Ovary (tissue), 3 donors: ENCODE data around the gene RAB27A.

ENCODE experiments used
- EP300 ChIP-seq: sonication (generic); formaldehyde crosslinking; IDR thresholded peaks from one replicate; pipeline ENCODE4 v1.6.1; 2017; ENCODE audit warnings: antibody characterized with exemption
- POLR2A ChIP-seq: fragments of 450-650 bp; IDR thresholded peaks from one replicate; pipeline ENCODE4 v1.6.1; 2017; ENCODE audit warnings: antibody characterized with exemption, mild to moderate bottlenecking, moderate library complexity
- TF ChIP-seq, protein P1 (sequence below), 3 donors: fragments of 450-650 bp in 2 of 3; fragments of 200-600 bp in 1 of 3; IDR thresholded peaks; one replicate each; pipeline versions ENCODE4 v1.5.1 to v1.8.0; 2016 to 2022; ENCODE audit warnings: antibody characterized with exemption in 3 of 3, mild to moderate bottlenecking in 1 of 3
- donor health status: DM: no; HTN: no; CAD: no.

DNA sequence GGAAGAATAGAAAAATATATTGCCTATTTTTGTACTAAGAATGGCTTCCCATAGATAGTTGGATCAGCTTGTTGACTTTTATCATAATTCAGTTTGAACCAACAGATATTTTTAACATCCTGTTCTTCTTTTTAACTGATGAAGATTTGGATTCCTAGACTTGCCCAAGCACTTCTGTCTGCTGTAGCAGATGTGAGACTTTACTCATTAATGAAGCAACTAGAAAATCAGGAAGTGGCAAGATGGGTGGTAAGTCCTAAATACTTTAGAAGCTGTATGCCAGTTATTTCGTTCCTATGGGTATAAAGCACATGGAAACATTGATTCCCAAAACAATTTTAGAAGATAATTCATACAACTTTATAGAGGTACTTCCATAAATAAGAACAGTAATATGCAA, 37.8 kb upstream of the RAB27A start:
- TF ChIP-seq, protein P1, sequence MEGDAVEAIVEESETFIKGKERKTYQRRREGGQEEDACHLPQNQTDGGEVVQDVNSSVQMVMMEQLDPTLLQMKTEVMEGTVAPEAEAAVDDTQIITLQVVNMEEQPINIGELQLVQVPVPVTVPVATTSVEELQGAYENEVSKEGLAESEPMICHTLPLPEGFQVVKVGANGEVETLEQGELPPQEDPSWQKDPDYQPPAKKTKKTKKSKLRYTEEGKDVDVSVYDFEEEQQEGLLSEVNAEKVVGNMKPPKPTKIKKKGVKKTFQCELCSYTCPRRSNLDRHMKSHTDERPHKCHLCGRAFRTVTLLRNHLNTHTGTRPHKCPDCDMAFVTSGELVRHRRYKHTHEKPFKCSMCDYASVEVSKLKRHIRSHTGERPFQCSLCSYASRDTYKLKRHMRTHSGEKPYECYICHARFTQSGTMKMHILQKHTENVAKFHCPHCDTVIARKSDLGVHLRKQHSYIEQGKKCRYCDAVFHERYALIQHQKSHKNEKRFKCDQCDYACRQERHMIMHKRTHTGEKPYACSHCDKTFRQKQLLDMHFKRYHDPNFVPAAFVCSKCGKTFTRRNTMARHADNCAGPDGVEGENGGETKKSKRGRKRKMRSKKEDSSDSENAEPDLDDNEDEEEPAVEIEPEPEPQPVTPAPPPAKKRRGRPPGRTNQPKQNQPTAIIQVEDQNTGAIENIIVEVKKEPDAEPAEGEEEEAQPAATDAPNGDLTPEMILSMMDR (IDR thresholded peaks at IDR 0.05), result no peak
- no peak for TF ChIP-seq POLR2A
- no peak for TF ChIP-seq EP300
